ENCODE measurements around the gene FETUB. TPM values are rescaled to one million over a fixed set of nuclear protein-coding genes. Genes with fewer than 3 reads are reported as not detected.

The FETUB gene
- polyA plus RNA-seq, 1 donor (not counting 4 experiments of a cell fraction or from before 2014, with no cell fraction given): 0.25 TPM

DNA sequence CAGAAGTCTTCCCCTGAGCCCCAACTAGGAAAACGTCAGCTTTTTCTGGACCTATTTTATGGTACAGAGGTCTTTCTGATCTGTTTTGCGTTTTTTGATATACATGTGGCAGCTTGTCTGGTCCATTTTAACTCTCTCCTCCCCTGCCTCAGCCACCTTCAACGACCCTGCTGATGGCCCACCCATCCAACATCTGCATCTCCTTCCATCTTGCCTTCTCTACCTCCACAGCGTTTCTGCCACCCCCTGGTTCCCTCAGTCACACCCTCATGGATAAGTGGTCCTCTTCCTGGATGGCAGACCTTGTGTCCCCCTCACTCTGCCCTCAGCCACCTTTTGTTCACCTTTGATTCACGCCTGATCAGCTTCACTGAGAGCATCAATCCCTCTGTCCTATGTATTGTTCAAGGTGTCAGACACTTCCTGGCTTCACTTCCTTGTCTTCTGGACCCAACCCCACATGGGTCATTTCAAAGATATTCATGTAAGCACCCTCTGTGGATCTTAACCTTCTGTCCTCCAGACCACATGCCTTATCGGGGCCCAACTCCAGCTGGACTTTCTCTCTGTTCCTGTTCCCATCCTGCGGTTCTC is 13.8 kb upstream of the FETUB start:
- no peak for TF ChIP-seq CTCF (optimal IDR thresholded peaks at IDR 0.05 in 1 of 3, IDR thresholded peaks at IDR 0.05 in 1 of 3, conservative IDR thresholded peaks at IDR 0.05 in 1 of 3; ENCODE audit: extremely low read depth in 1 of 3, insufficient read depth in 2 of 3, low read length in 3 of 3)
- no peak for TF ChIP-seq EZH2 (IDR thresholded peaks at IDR 0.05; ENCODE audit: low read length)
- dilution Hi-C loops (cut with MboI; ENCODE audit: extremely low pct_ligation_motif_present, low sequenced_read_pairs): no loop called here

DNA sequence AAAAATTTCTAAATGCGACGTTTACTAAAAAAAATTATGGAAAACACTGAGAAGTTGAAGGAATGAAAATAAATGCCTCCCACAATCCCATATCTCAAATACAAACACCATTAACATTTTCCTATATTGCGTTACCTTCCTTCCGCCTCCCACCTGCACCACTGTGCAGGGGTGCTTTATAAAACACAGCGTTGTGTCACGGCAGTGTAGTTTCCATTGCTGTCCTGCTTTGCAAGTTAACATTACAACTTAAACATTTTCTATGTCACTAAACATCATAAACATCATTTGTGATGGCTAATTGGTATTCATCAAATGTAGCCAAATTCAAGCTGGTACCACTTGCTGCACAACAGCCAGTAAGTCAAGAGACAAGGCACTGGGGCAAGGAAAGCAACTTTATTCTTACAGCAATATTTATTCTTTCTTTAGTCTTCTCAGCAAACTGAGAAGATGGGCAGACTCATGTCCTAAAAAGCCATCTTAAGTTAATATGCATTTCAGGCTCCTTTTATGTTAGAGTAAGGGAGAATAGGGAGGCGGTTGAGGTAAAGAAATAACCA is 12.3 kb upstream of the FETUB start:
- Histone ChIP-seq H2AFZ (ENCODE audit: control insufficient read depth, low read length) (no peak overlapping the region), H3K9me1 (ENCODE audit: control insufficient read depth, extremely low read depth, insufficient read depth, low read length) (no peaks in the 10 kb centered on the region), H3K4me3 (ENCODE audit: control insufficient read depth in 2 of 3, extremely low read depth in 1 of 3, insufficient read depth in 2 of 3, low read depth in 1 of 3, low read length in 3 of 3) (no peak overlapping the region), H3K36me3 (ENCODE audit: control insufficient read depth in 2 of 2, extremely low read depth in 1 of 2, insufficient read depth in 2 of 2, low read length in 2 of 2) (no peaks in the 10 kb centered on the region), H3K79me2 (ENCODE audit: control insufficient read depth, insufficient read depth, low read length) (no peaks in the 10 kb centered on the region), H3K4me1 (ENCODE audit: control insufficient read depth, extremely low read depth, insufficient read depth, low read length) (no peaks in the 10 kb centered on the region), H4K20me1 (ENCODE audit: control insufficient read depth, extremely low read depth, insufficient read depth, low read length) (no peaks in the 10 kb centered on the region), H3K4me2 (ENCODE audit: control insufficient read depth, extremely low read depth, insufficient read depth, low read depth, low read length) (no peak overlapping the region), H3K27ac (ENCODE audit: control insufficient read depth, insufficient read depth, low read length) (no peak overlapping the region), H3K9me3 (ENCODE audit: control insufficient read depth, low read depth, low read length) (no peaks in the 10 kb centered on the region), H3K9ac (ENCODE audit: control insufficient read depth, extremely low read depth, insufficient read depth, low read length) (no peak overlapping the region), H3K27me3 (ENCODE audit: control insufficient read depth, extremely low read depth, insufficient read depth, low read length) (no peaks in the 10 kb centered on the region)
- FAIRE-seq (no peak), DNase-seq (ENCODE audit: low read depth, low spot score) (no peak)
- dilution Hi-C loops (cut with MboI; ENCODE audit: extremely low pct_ligation_motif_present, low sequenced_read_pairs): no loop called here
- TF ChIP-seq CTCF (optimal IDR thresholded peaks at IDR 0.05 in 1 of 3, IDR thresholded peaks at IDR 0.05 in 1 of 3, conservative IDR thresholded peaks at IDR 0.05 in 1 of 3; ENCODE audit: extremely low read depth in 1 of 3, insufficient read depth in 2 of 3, low read length in 3 of 3) (no peak), EZH2 (IDR thresholded peaks at IDR 0.05; ENCODE audit: low read length) (no peak)

More for the DNA sequence above, 13.8 kb upstream of the FETUB start:
- no peaks in the 10 kb centered on the region for H3K36me3 ChIP-seq (ENCODE audit: control insufficient read depth in 2 of 2, extremely low read depth in 1 of 2, insufficient read depth in 2 of 2, low read length in 2 of 2)
- H3K4me3 ChIP-seq (ENCODE audit: control insufficient read depth in 2 of 3, extremely low read depth in 1 of 3, insufficient read depth in 2 of 3, low read depth in 1 of 3, low read length in 3 of 3): no peak overlapping the region
- no peaks in the 10 kb centered on the region for H3K27me3 ChIP-seq (ENCODE audit: control insufficient read depth, extremely low read depth, insufficient read depth, low read length)
- H3K9me1 ChIP-seq (ENCODE audit: control insufficient read depth, extremely low read depth, insufficient read depth, low read length): no peaks in the 10 kb centered on the region
- H3K27ac ChIP-seq (ENCODE audit: control insufficient read depth, insufficient read depth, low read length): no peak overlapping the region
- H3K4me1 ChIP-seq (ENCODE audit: control insufficient read depth, extremely low read depth, insufficient read depth, low read length): no peaks in the 10 kb centered on the region
- FAIRE-seq (no peak), DNase-seq (ENCODE audit: low read depth, low spot score) (no peak)
- no peaks in the 10 kb centered on the region for H4K20me1 ChIP-seq (ENCODE audit: control insufficient read depth, extremely low read depth, insufficient read depth, low read length)
- no peak overlapping the region for H3K9ac ChIP-seq (ENCODE audit: control insufficient read depth, extremely low read depth, insufficient read depth, low read length)
- no peak overlapping the region for H3K4me2 ChIP-seq (ENCODE audit: control insufficient read depth, extremely low read depth, insufficient read depth, low read depth, low read length)
- H2AFZ ChIP-seq (ENCODE audit: control insufficient read depth, low read length): no peak overlapping the region
- H3K9me3 ChIP-seq (ENCODE audit: control insufficient read depth, low read depth, low read length): no peaks in the 10 kb centered on the region
- no peaks in the 10 kb centered on the region for H3K79me2 ChIP-seq (ENCODE audit: control insufficient read depth, insufficient read depth, low read length)

All from keratinocyte (primary cell).